ENCODE measurements around the gene PCSK7. TPM values are rescaled to one million over a fixed set of nuclear protein-coding genes. Genes with fewer than 3 reads are reported as not detected.
"Not testable (repeated sequence)": the region's sequence is repeated elsewhere in the genome, so short reads cannot be mapped to it uniquely, and the experiment has no call there.

The PCSK7 gene
- total and polyA plus RNA-seq, 2 experiments from 2014 or later: 29.7 to 58.8 TPM

DNA sequence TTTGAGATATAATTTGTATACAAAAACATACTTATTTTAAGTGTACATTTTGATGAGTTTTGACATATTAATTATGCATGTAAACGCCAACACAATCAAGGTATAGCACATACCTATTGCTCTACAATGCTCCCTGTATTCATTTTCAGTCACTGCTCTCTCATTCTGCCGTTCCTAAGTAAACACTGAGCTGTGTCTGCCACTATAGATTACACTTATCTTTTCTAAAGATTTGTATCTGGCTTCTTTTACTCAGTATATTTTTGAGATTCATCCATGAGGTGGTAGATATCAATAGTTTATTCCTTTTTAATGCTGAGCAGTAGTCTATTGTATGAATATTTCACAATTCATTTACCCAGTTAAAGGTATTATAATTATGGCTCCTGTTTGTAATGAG is 33.9 kb upstream of the PCSK7 start:
- Histone ChIP-seq H3K4me1 (ENCODE audit: insufficient read depth) (no peaks in the 10 kb centered on the region), H3K9ac (no peak overlapping the region), H3K4me3 (no peak overlapping the region), H3K36me3 (ENCODE audit: low read depth) (0 out of 2 replicates have a peak, but pooled peaks cover 4% of the 10 kb centered on the region), H3K27ac (no peak overlapping the region), H3K9me2 (ENCODE audit: insufficient read depth) (no peaks in the 10 kb centered on the region), H3K4me2 (ENCODE audit: unreplicated experiment) (no peak overlapping the region), H4K20me1 (ENCODE audit: insufficient read depth) (no peaks in the 10 kb centered on the region), H2AFZ (no peak overlapping the region), H3F3A (ENCODE audit: insufficient read depth) (no peaks in the 10 kb centered on the region), H3K9me3 (ENCODE audit: low read depth) (no peaks in the 10 kb centered on the region), H3K27me3 (replicated peaks; ENCODE audit: insufficient read depth) (no peaks in the 10 kb centered on the region), H3K79me2 (ENCODE audit: insufficient read depth) (no peaks in the 10 kb centered on the region)
- TF ChIP-seq EZH2phosphoT487 (IDR thresholded peaks at IDR 0.05; ENCODE audit: insufficient read depth, low read depth) (no peak), EZH2 (IDR thresholded peaks at IDR 0.05; ENCODE audit: insufficient read depth, poor library complexity, severe bottlenecking) (no peak)
- in situ Hi-C loops (cut with MboI): no loop called here
- DNase-seq: no peak
- WGBS, 2 experiments (ENCODE audit: low coverage in 1 of 2, low lambda C conversion rate in 2 of 2, missing lambda C conversion rate in 2 of 2): 98% methylated on average over 2 of the region's 2 CpGs

DNA sequence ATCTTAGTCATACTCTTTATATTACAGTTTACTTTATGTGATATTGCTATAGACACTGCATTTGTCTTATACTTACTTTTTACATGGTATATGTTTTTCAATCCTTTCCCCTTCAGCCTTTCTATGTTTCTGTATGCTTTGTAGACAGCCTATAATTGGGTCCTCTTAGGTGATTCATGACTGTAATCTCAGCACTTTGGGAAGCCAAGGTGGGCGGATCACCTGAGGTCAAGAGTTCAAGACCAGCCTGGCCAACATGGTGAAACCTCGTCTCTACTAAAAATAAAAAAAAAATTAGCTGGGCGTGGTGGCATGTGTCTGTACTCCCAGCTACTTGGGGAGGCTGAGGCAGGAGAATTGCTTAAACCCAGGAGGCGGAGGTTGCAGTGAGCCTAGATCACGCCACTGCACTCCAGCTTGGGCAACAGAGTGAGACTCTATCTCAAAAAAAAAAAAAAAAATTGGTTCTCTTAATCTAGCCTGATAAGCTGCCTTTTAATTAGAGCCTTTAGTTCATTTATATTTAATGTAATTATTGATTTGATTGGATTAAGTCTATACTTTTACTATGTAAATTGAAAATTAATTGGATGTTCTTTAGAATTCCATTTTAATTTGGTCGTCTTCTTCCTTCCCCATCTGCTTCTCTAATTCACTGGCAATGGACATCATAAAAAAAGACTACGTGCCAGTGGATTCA is 32.9 kb upstream of the PCSK7 start:
- H3K9me2 ChIP-seq (ENCODE audit: insufficient read depth); H3K27ac ChIP-seq; H3K36me3 ChIP-seq (ENCODE audit: low read depth); H3K4me2 ChIP-seq (ENCODE audit: unreplicated experiment); in situ Hi-C loops (cut with MboI); H3K4me1 ChIP-seq (ENCODE audit: insufficient read depth); H3K79me2 ChIP-seq (ENCODE audit: insufficient read depth); H3F3A ChIP-seq (ENCODE audit: insufficient read depth); H3K9ac ChIP-seq; H2AFZ ChIP-seq; H3K4me3 ChIP-seq; H4K20me1 ChIP-seq (ENCODE audit: insufficient read depth); H3K27me3 ChIP-seq (replicated peaks; ENCODE audit: insufficient read depth); H3K9me3 ChIP-seq (ENCODE audit: low read depth); DNase-seq: not testable (repeated sequence)
- 93 to 95% methylated on average over 7 of the region's 7 CpGs for WGBS, 2 experiments (ENCODE audit: low coverage in 1 of 2, low lambda C conversion rate in 2 of 2, missing lambda C conversion rate in 2 of 2)

DNA sequence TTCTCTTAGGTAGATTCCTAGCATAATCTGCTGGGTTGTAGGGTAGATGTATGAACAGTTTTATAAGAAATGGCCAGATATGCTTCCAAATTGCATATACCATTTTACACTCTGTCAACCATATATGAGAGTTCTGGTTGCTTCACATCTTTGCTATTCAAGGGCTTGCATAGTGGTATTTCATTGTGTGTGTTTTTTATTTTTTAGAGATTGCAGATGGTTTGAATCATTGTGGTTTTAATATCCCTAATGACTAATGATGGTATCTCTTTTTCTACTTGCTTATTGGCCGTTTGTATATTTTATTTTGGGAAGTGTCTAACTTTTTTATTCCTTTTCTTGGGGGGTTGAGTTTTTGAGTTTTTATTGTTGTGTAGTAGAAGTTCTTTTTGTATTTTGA is 27.5 kb upstream of the PCSK7 start:
- 0 out of 2 replicates have a peak, but pooled peaks have one; percentile 20 for TF ChIP-seq EZH2phosphoT487 (IDR thresholded peaks at IDR 0.05; ENCODE audit: insufficient read depth, low read depth)
- no peak for TF ChIP-seq EZH2 (IDR thresholded peaks at IDR 0.05; ENCODE audit: insufficient read depth, poor library complexity, severe bottlenecking)

DNA sequence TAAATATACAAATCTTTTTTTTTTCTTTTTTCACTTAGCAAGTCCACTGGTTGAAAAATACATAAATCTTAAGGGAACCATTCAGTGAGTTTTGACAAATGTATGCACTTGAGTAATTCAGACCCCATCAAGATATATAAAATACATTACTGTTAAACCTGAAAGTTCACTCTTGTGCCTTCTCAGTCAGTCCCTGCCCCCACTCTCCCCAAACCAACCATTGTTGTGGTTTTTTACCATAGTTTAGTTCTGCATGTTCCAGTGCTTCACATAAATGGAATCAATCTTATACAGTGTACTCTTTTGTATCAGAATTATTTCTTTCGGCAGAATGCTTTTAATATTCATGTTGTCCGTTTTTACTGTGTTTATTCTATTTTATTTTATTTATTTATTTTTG is 26.7 kb upstream of the PCSK7 start:
- H4K20me1 ChIP-seq (ENCODE audit: insufficient read depth): no peaks in the 10 kb centered on the region
- no peaks in the 10 kb centered on the region for H3K9me2 ChIP-seq (ENCODE audit: insufficient read depth)
- TF ChIP-seq EZH2 (IDR thresholded peaks at IDR 0.05; ENCODE audit: insufficient read depth, poor library complexity, severe bottlenecking): no peak
- no peak for TF ChIP-seq EZH2phosphoT487 (IDR thresholded peaks at IDR 0.05; ENCODE audit: insufficient read depth, low read depth)
- H3K9ac ChIP-seq: no peak overlapping the region
- H3K27ac ChIP-seq: peak overlapping the region; percentile 54
- no peak overlapping the region for H2AFZ ChIP-seq
- H3K36me3 ChIP-seq (ENCODE audit: low read depth): peaks cover 8% of the 10 kb centered on the region; the same call in 1 of the 2 replicates
- in situ Hi-C loops (cut with MboI): no loop called here
- no peaks in the 10 kb centered on the region for H3K79me2 ChIP-seq (ENCODE audit: insufficient read depth)
- H3K4me1 ChIP-seq (ENCODE audit: insufficient read depth): peaks cover 27% of the 10 kb centered on the region
- WGBS, 2 experiments (ENCODE audit: low coverage in 1 of 2, low lambda C conversion rate in 2 of 2, missing lambda C conversion rate in 2 of 2): 74 to 83% methylated on average over 2 of the region's 2 CpGs
- H3K9me3 ChIP-seq (ENCODE audit: low read depth): no peaks in the 10 kb centered on the region
- H3K27me3 ChIP-seq (replicated peaks; ENCODE audit: insufficient read depth): no peaks in the 10 kb centered on the region
- no peak for DNase-seq
- H3F3A ChIP-seq (ENCODE audit: insufficient read depth): peaks cover 23% of the 10 kb centered on the region
- H3K4me3 ChIP-seq: no peak overlapping the region
- H3K4me2 ChIP-seq (ENCODE audit: unreplicated experiment): peak overlapping the region; percentile 39

More for the DNA sequence above, 27.5 kb upstream of the PCSK7 start:
- Histone ChIP-seq H3F3A (ENCODE audit: insufficient read depth) (peaks cover 23% of the 10 kb centered on the region), H3K4me3 (0 out of 2 replicates have a peak overlapping the region, but pooled peaks have one; percentile 26), H3K9me3 (ENCODE audit: low read depth) (no peaks in the 10 kb centered on the region), H3K27me3 (replicated peaks; ENCODE audit: insufficient read depth) (no peaks in the 10 kb centered on the region), H3K4me1 (ENCODE audit: insufficient read depth) (peaks cover 27% of the 10 kb centered on the region), H2AFZ (no peak overlapping the region), H3K9me2 (ENCODE audit: insufficient read depth) (no peaks in the 10 kb centered on the region), H3K27ac (peak overlapping the region; percentile 54), H3K36me3 (ENCODE audit: low read depth) (0 out of 2 replicates have a peak, but pooled peaks cover 4% of the 10 kb centered on the region), H3K79me2 (ENCODE audit: insufficient read depth) (no peaks in the 10 kb centered on the region), H3K9ac (no peak overlapping the region), H3K4me2 (ENCODE audit: unreplicated experiment) (peak overlapping the region; percentile 47), H4K20me1 (ENCODE audit: insufficient read depth) (no peaks in the 10 kb centered on the region)
- DNase-seq: peak; percentile 85
- in situ Hi-C loops (cut with MboI): no loop called here
- WGBS, 2 experiments (ENCODE audit: low coverage in 1 of 2, low lambda C conversion rate in 2 of 2, missing lambda C conversion rate in 2 of 2): 3 to 5% methylated on average over 1 of the region's 1 CpG

Data from GM23248 (cell line).